CD4-positive, alpha-beta T cell treated with Interleukin-4 for 4 hours (primary cell): Measurements from ENCODE around the gene CRIP2.
A peak's percentile ranks its signal among the peaks of the same experiment; 100 is the strongest.

Source experiments
- DNase-seq: peaks from one replicate; pipeline ENCODE4 v3.0.0-alpha.2; 2020

Gene CRIP2

DNA sequence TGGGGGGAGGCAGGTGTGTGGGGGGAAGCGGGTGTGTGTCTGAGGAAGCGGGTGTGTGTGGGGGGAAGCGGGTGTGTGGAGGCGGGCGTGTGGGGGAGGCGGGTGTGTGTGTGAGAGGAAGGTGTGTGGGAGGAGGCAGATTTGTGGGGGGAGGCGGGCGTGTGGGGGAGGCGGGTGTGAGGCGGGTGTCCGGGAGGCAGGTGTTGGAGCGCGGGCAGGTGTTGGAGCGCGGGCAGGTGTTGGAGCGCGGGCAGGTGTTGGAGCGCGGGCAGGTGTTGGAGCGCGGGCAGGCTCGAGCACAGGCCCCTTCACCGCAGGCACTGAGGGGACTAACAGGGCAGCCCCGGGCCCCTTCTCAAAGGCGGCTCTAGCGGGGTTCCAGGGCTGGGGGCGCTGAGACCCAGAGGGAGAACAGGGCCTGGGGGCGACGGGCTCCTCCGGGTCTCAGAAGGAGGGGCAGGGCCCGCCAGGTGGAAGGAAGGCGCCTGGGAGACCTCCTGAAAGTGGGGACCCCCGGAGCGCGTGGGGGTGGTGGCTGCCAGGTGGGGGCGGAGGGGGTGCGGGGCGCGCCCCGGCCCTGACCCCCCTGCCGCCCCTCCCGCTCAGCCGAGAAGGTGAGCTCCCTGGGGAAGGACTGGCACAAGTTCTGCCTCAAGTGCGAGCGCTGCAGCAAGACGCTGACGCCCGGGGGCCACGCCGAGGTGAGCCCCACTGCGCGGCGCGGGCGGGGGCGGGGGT lies 3.2 kb downstream of the CRIP2 start:
- DNase-seq = peak; percentile 78

DNA sequence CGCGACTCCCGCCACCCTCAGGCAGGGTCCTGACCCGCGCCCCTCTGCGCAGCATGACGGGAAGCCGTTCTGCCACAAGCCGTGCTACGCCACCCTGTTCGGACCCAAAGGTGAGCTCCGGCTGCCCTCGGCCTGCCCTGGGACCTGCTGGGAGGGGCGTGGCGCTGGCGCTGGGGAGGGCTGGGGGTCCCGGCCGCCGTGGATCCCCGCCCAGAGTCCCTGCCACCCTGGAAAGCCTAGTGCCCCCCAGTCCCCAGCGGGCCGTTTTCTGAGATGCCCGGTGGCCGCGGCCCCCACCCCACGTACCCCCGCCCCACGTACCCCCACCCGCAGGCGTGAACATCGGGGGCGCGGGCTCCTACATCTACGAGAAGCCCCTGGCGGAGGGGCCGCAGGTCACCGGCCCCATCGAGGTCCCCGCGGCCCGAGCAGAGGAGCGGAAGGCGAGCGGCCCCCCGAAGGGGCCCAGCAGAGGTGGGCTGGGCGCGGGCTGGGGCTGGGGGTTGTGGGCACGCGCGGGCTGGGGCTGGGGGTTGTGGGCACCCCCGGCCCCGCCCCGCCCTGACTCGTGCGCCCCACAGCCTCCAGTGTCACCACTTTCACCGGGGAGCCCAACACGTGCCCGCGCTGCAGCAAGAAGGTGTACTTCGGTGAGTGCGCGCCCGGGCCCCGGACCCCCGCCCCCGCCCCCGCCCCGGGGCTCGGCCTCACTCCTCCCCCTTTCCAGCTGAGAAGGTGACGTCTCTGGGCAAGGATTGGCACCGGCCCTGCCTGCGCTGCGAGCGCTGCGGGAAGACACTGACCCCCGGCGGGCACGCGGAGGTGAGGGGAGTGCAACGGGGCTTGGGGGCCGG lies 4.0 kb downstream of the CRIP2 start:
- peak; percentile 37 for DNase-seq

DNA sequence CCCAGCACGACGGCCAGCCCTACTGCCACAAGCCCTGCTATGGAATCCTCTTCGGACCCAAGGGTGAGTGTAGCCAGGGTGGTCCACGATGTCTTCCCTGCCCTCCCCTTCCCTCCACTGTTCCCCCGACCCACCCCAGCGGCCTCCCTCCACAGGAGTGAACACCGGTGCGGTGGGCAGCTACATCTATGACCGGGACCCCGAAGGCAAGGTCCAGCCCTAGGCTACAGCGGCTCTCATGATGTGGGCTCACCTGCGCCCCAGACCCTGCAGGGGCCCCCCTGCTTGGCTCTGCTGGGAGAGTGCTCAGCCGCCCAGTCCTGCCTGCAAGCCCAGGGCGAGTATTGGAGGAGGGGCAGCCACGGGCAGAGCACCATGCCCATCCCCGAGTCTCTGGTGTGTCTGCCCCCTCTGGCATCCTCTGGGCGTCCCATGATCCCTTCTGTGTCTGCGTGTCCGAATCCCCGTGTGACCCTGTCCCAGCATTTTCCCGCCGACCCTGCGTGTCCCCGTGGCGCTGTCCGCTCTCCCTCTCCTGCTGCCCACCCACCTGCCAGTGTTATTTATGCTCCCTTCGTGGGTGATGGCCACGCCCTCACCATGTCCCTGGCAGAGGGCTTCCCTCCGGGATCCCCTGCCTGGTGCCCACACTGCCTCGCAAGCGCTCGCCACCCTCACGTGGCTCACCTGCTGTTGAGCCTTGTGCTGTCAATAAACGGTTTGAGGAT lies 5.0 kb downstream of the CRIP2 start:
- DNase-seq = no peak

DNA sequence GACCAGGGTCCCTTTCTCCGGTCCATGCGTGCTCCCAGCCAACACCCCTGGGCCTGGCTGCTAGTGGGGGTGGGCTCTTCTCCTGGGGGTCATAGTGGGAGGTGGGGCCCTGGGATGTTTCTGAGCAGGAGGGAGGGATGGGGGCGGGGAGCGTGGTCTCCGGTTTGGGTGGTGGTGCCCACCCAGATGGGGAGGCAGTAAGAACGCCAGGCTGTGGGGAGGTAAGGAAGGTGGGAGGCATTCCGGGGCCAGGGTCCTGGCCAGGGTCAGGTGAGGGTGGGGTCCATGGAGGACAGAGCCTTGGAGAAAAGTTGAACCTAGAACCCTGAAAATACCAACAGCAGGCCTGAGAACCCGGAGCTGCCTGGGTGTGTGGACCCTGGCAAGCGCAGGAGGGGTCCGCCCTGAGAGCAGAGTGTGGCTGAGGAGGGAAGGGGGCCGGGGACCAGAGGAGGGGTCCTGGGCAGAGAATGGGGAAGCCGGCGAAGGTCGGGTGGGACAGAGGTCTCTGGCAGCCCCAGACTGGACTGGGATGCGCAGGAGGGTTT lies 5.7 kb downstream of the CRIP2 start:
- DNase-seq = no peak

DNA sequence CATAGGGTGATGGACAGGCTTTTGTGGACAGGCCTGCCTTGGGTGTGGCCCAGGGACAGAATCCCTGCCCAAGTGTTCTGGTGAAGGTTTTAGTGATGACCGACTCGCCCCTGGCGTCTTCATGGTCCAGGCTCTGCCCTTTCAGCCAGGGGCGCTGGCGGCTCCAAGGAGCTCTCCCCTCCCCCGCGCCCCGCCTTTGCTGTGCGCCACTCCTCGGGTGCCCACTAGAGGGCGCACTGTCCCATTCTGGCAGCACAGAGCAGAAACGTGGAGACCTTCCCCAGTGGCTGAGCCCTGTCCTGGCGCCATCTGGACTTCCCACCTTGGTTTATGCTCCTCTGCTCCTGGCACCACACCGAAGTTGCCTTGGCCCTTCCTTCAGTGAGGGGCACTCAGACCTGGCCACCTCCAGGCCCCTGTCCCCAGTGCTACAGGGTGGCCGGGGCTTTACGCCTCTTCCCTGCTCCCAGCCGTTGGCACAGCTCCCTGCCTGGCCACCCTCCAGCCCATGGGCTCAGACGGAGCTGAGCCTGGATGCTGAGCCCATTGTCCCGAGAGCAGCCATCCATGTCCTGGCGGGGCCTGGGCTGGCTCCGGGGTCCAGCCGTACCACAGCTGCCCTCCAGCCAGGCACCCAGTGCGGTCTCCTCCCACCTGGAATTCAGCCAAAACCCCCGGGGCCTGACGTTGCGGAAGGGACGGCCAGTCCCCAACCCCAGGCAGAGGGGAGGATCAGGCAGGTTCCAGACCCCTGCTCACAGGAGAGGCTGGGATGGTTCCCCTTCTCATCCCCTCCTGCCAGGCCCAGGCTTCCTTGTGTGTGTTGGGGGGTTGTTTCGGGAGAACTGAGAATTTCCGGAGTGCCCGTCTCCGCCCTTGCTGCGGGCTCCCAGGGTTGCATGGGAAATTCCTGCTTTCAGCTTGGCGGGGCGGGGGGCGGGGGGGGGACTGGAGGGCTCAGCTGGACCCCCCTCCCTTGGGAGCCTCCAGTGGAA lies 6.5 kb downstream of the CRIP2 start:
- peak; percentile 91 for DNase-seq

DNA sequence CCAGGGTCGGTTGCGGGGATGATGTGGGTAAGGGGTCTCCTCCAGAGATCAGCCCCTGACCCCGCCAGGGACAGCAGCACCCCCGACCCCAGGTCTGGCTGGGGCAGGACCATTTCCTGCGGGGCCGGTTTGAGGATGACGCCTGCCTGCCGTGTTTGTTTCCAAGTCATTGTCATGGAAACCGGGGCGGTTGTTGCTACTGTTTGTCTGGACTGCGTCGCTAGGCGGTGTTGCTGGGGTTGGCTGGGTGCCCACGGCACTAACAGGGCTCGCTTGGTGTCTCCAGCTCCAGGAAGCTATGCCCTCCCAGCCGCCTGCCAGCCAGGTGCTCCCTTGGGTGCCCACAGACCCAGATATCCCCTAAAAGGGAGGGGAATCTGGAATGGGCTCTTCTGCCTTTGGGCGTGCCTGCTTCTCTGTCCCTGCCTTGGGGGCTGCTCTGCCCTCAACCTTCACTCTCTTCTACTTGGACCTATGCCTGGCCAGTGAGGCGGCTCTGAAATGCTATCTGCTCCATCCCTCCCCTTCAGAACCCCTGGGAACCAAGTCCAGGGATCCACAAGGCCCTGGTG lies 7.4 kb downstream of the CRIP2 start:
- peak; percentile 99 for DNase-seq

DNA sequence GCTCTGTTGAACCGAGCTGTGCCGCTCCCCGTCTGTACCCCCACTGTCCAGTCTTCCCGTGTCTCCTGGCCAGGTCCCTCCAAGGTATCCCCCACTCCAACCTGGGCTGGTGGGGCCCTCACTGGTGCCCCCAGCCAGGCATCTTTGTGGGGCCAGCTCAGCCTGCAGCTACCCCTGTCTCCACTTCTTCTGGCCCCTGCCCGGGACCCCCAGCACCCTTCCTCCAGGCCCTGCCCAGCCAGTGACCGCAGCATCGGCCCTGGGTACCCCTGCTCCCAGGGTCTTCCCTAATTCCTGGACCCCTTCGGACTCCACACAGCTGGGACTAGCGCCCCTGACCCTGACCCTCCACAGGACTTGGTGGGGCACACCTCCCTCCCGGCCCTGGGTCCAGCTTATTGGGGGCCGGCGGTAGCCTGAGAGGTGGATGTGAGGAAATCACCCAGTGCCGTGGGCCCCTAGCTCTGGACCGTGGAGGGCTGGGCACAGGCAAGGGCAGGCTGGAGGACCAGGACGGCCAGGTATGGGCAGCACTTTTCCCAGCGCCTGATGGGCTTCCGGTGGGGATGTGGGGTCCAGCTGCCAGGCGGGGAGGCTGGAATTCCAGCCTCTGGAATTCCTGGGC lies 8.0 kb downstream of the CRIP2 start:
- DNase-seq = no peak

DNA sequence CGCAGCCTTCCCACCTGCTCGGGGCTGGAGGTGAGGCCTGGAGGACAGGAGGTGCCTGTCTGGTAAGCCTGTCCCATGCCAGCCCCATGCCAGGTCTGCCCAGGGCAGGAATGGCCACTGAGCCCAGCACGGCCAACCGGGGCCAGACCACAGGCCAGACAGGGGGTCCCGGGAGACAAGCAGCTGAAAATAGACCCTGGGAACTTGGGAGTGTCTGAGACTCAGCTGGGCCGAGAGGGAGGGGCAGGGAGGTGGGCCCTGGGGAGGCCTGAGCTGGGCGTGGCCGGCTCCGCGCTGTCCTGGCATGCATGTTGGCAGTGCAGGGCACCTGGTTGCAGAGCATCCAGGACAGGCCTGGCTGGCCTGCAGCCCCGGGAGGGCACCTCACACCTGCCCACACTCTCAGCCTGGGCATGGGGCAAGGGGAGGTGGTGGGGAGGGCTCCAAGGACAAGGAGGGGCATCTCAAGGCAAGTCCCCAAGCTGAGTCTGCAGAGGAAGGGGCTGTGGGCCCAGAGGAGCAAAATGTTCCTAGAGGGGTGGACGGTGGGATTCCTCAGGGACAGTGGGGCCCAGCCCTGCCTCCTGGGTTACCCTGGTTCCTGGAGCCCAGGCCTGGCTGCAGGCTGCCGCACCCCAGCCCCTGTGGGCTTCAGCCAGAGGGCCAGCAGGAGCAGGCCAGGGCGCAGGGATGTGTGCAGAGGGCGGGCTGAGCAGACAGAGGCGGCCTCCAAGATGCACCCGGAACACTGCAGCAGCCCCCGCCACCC lies 8.9 kb downstream of the CRIP2 start:
- DNase-seq = no peak

DNA sequence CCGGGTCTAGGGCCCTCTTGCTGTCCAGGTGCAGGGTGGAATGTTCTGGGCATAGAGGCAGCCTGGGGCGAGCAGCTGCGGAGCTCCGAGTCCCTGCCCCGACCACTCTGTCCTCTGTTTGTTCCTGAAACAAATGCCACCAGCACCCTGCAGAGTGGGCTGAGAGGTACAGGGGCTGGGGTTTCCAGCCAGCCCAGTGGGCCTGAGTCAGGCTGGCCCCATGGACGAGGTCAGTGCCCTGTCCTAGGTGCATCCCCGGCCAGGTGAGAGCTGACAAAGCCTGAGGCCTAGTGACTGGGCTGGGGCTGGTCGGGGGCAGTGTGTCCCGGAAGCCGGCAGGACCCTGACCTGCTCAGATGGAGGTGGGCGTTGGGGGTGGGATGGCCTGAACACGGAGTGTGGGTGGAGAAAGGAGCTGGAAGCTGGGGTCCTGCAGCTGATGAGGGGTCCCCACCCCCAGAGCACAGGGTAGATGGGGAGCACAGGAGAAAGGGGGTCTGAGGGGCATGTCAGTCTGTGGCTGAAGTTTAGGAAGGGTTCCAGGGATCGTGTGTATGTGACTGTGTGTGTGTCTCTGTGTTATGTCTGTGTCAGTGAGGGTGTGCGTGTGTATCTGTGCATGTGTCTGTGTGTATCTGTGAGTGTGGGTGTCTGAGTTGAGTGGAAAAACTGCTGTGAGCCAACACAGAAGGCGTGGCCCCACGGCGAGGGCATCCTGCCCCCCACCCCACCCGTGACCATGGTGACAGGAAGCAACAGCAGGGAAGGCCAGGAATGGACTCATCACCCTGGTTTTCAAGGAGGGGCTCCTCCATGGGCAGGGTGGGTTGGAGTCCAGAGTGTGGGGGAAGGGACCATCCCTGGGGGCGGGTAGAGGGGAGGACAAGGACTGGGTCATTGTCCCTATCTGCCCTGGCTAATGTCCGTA lies 9.7 kb downstream of the CRIP2 start:
- peak; percentile 93 for DNase-seq

DNA sequence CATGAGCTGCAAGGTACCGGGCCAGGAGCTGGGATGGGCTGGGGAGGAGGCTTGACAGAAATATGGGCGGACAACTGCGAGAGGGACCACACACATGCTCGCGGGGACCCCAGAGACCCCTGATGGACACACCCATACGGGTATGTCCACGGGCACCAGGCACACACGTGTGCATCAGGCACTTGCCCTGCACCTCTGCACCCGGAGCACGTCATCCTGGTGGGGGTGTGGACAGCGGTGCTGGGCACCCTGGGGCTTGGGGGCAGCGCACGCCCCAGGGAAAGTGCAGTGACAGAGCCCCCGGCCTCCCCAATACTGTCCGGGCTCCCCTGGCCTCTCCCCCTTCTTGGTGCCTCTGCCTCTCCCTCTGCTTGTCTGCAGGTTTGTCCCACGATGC lies 10.4 kb downstream of the CRIP2 start:
- DNase-seq = no peak

DNA sequence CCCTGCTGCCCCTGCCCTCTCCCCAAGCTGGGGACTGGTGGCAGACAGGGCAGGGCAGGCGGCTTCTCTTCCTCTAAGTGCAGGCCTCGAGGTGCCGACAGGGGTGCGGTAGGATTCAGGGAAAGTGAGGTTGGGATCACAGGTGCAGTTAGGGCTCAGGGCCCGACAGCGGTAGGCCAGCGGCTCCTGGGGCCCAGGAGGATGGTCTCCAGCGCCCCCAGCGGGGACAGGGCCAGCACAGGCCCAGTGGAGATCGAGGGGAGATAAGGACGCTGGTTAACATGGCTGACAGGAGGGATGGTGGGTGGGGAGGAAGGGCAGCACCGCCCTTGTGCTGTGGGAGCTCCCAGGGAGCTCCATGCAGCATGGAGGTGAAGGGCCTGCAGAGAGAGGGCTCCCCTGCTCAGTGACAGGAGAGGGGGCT lies 11.1 kb downstream of the CRIP2 start:
- DNase-seq = peak; percentile 80

DNA sequence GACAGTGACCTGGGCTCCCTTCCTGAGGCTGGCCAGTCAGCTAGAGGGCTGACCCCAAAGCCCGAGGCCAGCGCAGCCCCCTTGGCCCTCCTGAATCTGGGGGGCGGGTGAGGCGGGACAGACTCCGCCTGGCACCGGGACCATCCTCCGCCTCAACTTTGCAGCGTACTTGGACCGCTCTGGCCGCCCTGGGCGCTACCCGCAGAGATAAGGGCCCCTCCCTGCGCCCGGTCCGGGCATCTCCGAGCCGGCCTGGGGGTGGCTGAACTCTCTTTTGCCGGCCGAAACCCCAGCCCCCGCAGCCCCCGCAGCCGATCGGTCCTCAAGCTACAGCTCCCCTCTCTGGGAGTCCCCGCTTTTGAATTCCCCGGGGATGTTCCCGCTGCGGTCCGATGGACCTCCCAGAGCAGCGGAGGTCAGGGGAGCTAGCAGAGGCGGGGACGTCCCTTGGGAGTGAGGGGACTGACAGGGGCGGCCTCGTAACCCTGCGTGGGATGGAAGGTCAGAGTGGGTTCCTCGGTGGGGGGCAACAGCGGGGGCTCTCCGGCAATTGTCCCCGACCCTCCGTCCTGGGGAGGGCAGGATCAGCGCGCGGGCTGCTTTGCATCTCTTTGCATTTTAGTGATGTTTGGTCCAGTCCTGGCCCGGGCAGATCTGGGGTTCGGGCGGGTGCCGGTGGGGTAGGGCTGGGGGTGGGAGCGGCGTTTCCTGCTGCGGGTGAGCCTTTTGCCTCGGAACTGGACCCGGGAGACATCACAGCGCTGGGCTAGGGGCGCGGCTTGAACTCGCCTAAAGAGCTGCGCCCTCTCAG lies 11.7 kb downstream of the CRIP2 start, which contains the start of gene CRIP1:
Gene CRIP1 (plus strand): TSS at position 724 of the 811 bp plus-strand sequence. CDS start 374 bp downstream, outside the sequence.
- peak; percentile 14 for DNase-seq

DNA sequence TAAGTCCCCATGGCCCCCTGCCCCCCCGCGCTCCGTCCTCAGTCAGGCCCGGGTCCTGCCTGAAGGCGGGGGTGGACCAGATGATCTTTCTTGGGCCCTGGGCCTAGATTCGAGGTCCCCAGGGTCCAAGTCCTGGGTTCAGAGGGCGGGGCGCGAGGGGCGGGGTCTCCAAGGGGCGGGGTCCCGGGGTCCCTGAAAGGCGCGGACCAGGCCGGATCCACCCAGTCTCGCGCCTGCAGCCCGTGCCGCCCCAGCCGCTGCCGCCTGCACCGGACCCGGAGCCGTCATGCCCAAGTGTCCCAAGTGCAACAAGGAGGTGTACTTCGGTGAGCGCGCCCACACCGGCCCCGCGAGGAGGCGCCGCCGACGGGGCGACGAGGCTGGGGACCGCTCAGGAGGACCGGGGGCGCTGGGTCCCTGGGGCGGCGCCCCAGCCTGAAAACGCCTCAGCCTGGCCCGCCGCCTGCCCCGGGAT lies 12.4 kb downstream of the CRIP2 start:
- peak; percentile 89 for DNase-seq

DNA sequence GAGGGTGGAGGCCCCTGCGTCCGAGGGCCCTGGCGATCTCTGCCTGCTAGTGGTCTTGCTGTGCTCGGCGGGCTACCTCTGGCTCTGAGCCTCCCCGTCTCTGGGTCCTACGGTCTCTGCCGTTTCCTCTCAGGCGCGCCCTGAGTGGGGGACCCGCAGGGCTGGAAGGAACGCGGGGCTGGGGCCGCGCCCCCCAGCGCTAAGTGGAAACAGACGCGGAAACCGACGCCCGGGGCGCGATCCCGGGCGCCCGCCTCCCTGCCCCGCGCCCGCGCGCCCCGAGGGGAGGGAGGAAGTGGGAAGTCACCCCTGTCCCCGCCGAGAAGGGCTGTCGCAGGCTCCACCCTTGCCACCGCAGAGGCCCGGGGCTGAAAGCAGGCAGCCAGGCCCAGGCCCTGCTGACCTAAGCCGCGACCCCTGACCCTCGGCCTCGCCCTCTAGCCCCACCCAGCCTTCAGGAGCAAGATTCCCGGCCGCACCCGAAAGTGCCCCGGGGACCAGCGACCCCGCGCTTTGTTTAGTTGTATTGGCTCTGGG lies 12.9 kb downstream of the CRIP2 start:
- DNase-seq = peak; percentile 78

DNA sequence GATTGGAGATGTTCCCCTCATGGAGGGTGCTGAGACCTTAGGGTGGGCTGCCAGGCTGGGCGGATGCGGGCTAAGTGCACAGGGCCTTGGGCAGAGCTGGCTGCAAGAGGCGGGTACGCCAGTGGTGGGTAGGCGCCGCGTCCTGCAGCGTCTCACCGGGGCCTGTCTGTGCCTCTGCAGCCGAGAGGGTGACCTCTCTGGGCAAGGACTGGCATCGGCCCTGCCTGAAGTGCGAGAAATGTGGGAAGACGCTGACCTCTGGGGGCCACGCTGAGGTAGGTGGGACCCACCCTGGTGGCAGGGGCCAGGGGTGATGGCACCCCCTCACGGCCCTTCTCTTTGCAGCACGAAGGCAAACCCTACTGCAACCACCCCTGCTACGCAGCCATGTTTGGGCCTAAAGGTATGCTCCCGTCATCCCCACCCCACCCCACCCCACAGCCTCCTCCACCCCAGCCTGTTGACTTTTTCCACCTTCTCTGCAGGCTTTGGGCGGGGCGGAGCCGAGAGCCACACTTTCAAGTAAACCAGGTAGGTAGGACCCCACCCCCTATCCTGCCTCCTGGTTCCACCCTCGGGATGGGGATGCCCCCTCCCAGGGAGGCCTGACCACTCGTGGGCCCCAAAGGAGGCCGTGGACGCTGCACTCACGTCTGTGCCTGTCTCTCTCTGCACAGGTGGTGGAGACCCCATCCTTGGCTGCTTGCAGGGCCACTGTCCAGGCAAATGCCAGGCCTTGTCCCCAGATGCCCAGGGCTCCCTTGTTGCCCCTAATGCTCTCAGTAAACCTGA lies 13.6 kb downstream of the CRIP2 start:
- DNase-seq = peak; percentile 48

DNA sequence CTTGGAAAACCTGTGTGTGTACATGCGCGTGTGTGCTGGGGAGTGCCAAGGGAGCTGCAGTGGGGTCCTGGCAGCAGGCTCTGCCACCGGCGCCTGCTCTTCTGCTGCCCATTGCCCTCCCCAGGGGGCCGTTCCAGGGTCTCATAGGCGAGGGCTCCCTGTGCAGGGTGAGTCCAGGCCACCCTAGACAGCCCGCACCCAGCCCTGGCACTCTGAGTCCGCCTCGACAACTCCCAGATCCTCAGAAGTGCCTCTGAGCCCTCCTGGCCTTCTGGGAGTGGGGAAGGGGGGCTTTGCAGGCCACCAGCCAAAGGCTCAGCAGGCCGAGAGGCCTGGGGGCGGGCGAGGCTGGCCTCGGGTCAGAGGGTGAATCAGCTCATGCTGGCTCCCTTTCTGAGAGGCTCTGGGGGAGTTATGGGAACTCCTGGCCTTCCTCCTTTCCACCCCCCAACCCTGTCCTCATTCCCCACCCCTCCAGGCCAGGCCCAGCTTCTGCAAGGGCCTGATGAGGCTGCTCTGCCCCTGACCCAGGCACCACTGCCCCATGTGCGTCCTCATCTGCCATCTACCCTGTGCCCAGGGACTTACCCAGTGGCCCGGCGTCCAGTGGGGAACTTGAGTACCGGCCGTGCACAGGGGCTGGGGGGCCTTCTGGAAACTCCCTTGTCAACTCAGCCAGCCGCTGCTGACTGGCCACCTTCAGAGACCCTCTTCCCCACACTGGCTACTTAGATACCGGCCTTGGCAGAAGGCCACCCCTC lies 14.3 kb downstream of the CRIP2 start:
- peak; percentile 33 for DNase-seq
